Lower lobe of right lung (tissue), 2 donors: ENCODE measurements around the gene DDAH1. TPM values are rescaled to one million over a fixed set of nuclear protein-coding genes. Genes with fewer than 3 reads are reported as not detected.

Experiments
- ATAC-seq, 2 donors: fragments of 200-7000 bp; cut with Tn5 transposase; one replicate each; pipeline ENCODE4 v1.9.1; 2020 to 2022; ENCODE audit warnings: mild to moderate bottlenecking in 2 of 2, moderate library complexity in 2 of 2
- DNase-seq: peaks from one replicate; pipeline ENCODE4 v3.0.0-alpha.2; 2020
- H3K27ac ChIP-seq: fragments of 200-600 bp; one replicate; pipeline ENCODE4 v1.8.0; 2022
- H3K27me3 ChIP-seq: fragments of 200-600 bp; one replicate; pipeline ENCODE4 v1.8.0; 2022; ENCODE audit warnings: low read depth
- H3K36me3 ChIP-seq: fragments of 200-600 bp; one replicate; pipeline ENCODE4 v1.8.0; 2022; ENCODE audit warnings: mild to moderate bottlenecking
- H3K4me1 ChIP-seq: fragments of 200-600 bp; one replicate; pipeline ENCODE4 v1.8.0; 2022
- H3K4me3 ChIP-seq: fragments of 200-600 bp; one replicate; pipeline ENCODE4 v1.8.0; 2022; ENCODE audit warnings: mild to moderate bottlenecking
- H3K9me3 ChIP-seq: fragments of 200-600 bp; one replicate; pipeline ENCODE4 v1.8.0; 2022
- CTCF ChIP-seq: fragments of 200-600 bp; IDR thresholded peaks from one replicate; pipeline ENCODE4 v1.8.0; 2022; ENCODE audit warnings: antibody characterized with exemption, mild to moderate bottlenecking
- intact Hi-C: fragments of 100-400 bp; cut with DNase I; formaldehyde crosslinking; loops from one replicate; pipeline ENCODE4 v1.11.0; 2022
- total RNA-seq: library from RNA; stranded (reverse); fragmentation: NEBNext Ultra II Directional; extraction: Animal tissue kit (Norgen Biotek cat#: 25700); gene quantifications from one replicate; pipeline ENCODE4 v1.2.1, GENCODE V29; 2021
- donor health status: DM: no; HTN: yes; CAD: no; lungs with severe emphysema.

Gene DDAH1
- total RNA-seq, 1 donor from 2014 or later = 48.4 TPM

DNA sequence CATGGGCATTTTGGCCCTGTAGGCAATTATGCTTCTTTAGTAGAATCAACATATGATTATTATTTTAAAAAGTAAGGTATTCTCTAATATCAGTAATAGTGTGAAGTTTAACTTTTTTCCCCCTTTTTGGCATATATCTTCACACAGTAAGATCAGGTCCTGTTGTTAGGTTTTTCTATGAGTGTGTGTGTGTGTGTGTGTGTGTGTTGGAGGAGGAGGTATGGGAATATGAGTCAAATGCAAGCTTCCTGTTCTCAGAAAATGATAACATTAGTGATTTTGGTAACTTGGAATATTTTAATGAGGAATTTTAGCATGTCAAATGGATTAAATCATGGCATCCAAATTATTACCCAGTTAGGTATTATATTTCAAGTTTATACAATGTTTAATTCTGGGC, 122.8 kb downstream of the DDAH1 start:
- Histone ChIP-seq H3K36me3 (no peaks in the 10 kb centered on the region), H3K4me1 (peaks cover 13% of the 10 kb centered on the region), H3K27ac (no peak overlapping the region), H3K4me3 (no peak overlapping the region), H3K9me3 (no peaks in the 10 kb centered on the region), H3K27me3 (no peaks in the 10 kb centered on the region)
- no peak for TF ChIP-seq CTCF
- DNase-seq = no peak
- intact Hi-C loops = no loop called here
- no peak for ATAC-seq

- Histone ChIP-seq H3K27ac (no peak overlapping the region), H3K36me3 (no peaks in the 10 kb centered on the region), H3K9me3 (no peaks in the 10 kb centered on the region), H3K4me1 (peaks cover 13% of the 10 kb centered on the region), H3K27me3 (no peaks in the 10 kb centered on the region), H3K4me3 (no peak overlapping the region)
- TF ChIP-seq CTCF = no peak
- no peak for ATAC-seq
- no peak for DNase-seq
- intact Hi-C loops = no loop called here
Observed at GRCh38 chr1:85340427-85340826, 124.5 kb downstream of the DDAH1 start.

DNA sequence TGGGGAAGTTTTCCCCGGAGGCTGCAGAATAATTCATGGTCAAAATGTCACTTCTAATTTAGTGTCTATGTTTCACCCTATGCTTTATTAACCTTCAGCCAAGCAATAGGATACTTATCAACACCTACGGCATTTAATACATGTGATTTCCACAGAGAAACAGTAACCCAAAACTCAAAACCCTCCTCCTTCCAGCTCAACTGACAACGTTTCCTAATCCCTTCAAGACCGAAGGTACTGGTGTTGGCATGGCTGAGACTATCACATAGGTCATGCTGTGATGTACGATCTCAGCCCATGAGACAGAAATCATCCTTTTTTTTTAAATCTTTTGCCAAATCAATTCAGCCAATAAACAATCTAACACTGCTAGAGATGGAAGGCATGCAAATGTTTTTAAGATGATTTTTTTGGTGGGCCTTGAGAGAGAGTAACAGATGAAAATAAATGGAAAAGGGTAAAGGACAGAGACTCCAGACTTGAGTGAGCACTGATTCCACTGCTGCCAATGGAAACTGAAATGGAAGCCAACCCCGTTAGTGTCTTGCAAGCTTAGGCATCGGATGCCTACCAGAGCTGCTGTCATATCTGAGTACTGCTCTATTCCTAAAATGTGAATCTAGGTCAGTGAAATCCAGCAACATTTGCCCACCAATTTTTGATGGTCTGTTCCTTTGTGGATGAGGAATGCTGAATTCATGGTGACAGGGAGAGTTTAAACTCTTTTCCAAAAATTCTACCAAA, 125.1 kb downstream of the DDAH1 start:
- ATAC-seq (no peak), DNase-seq (no peak)
- intact Hi-C loops = no loop called here
- TF ChIP-seq CTCF = no peak
- H3K27ac ChIP-seq = no peak overlapping the region
- H3K27me3 ChIP-seq = no peaks in the 10 kb centered on the region
- H3K36me3 ChIP-seq = no peaks in the 10 kb centered on the region
- H3K4me1 ChIP-seq = peaks cover 13% of the 10 kb centered on the region
- no peak overlapping the region for H3K4me3 ChIP-seq
- no peaks in the 10 kb centered on the region for H3K9me3 ChIP-seq

- no peak overlapping the region for H3K27ac ChIP-seq
- DNase-seq (no peak), ATAC-seq (no peak)
- H3K9me3 ChIP-seq = no peaks in the 10 kb centered on the region
- TF ChIP-seq CTCF = no peak
- H3K36me3 ChIP-seq = no peaks in the 10 kb centered on the region
- H3K27me3 ChIP-seq = no peaks in the 10 kb centered on the region
- H3K4me1 ChIP-seq = peaks cover 11% of the 10 kb centered on the region
- H3K4me3 ChIP-seq = no peak overlapping the region
- intact Hi-C loops = no loop called here
Observed at GRCh38 chr1:85339089-85339488, 125.9 kb downstream of the DDAH1 start.

GRCh38 chr1:85334962-85335361, 130.0 kb downstream of the DDAH1 start:
- intact Hi-C loops = no loop called here
- peaks cover 12% of the 10 kb centered on the region for H3K4me1 ChIP-seq
- H3K9me3 ChIP-seq = no peaks in the 10 kb centered on the region
- DNase-seq (no peak), ATAC-seq (no peak)
- H3K27ac ChIP-seq = no peak overlapping the region
- TF ChIP-seq CTCF = no peak
- no peaks in the 10 kb centered on the region for H3K27me3 ChIP-seq
- no peak overlapping the region for H3K4me3 ChIP-seq
- no peaks in the 10 kb centered on the region for H3K36me3 ChIP-seq
